Fibroblast of lung (primary cell): Measurements from ENCODE around the gene NTMT1. TPM values are rescaled to one million over a fixed set of nuclear protein-coding genes. Genes with fewer than 3 reads are reported as not detected.

Experiments used
- DNase-seq, 2 donors: peaks; one replicate each; pipeline versions ENCODE4 v3.0.0 to v3.0.0-alpha.2; 2010; ENCODE audit warnings: low read depth in 2 of 2
- H2AFZ ChIP-seq: 2 replicates; pipeline ENCODE4 v1.5.1; 2012; ENCODE audit warnings: low read length, control low read depth, inconsistent platforms
- H3K27ac ChIP-seq: 2 replicates; pipeline ENCODE4 v1.5.1; 2011; ENCODE audit warnings: low read length, control low read depth; ENCODE audit not compliant: insufficient read depth
- H3K27me3 ChIP-seq: 2 replicates; pipeline ENCODE4 v1.5.1; 2011; ENCODE audit warnings: mild to moderate bottlenecking, low read length; ENCODE audit not compliant: control insufficient read depth, insufficient read depth
- H3K36me3 ChIP-seq: 2 replicates; pipeline ENCODE4 v1.5.1; 2011; ENCODE audit warnings: low read length; ENCODE audit not compliant: control insufficient read depth, insufficient read depth
- H3K4me1 ChIP-seq: 2 replicates; pipeline ENCODE4 v1.5.1; 2011; ENCODE audit warnings: low read length; ENCODE audit not compliant: control insufficient read depth, insufficient read depth; ENCODE audit errors: extremely low read depth
- H3K4me2 ChIP-seq: 2 replicates; pipeline ENCODE4 v1.5.1; 2011; ENCODE audit warnings: low read length, control low read depth; ENCODE audit not compliant: insufficient read depth; ENCODE audit errors: extremely low read depth
- H3K4me3 ChIP-seq, 4 experiments: fragments of 200-600 bp in 1 of 4; sonication (generic) in 1 of 4; replicated peaks in 1 of 4; 2 replicates each; pipeline ENCODE4 v1.5.1; 2011 to 2016; ENCODE audit warnings: low read length in 4 of 4, low read depth in 3 of 4, mild to moderate bottlenecking in 3 of 4, control low read depth in 2 of 4, inconsistent platforms in 1 of 4, mixed read lengths in 1 of 4; ENCODE audit not compliant: insufficient read depth in 1 of 4; ENCODE audit errors: control extremely low read depth in 1 of 4
- H3K79me2 ChIP-seq: 2 replicates; pipeline ENCODE4 v1.5.1; 2012; ENCODE audit warnings: mild to moderate bottlenecking, low read length, inconsistent platforms; ENCODE audit not compliant: control insufficient read depth, insufficient read depth
- H3K9ac ChIP-seq: 2 replicates; pipeline ENCODE4 v1.5.1; 2011; ENCODE audit warnings: mild to moderate bottlenecking, low read length, control low read depth; ENCODE audit not compliant: insufficient read depth
- H3K9me3 ChIP-seq: 2 replicates; pipeline ENCODE4 v1.5.1; 2012; ENCODE audit warnings: low read depth, low read length; ENCODE audit not compliant: control insufficient read depth, insufficient read depth
- H4K20me1 ChIP-seq: 2 replicates; pipeline ENCODE4 v1.5.1; 2011; ENCODE audit warnings: low read length; ENCODE audit not compliant: control insufficient read depth, insufficient read depth; ENCODE audit errors: extremely low read depth
- CTCF ChIP-seq, 2 donors: IDR thresholded peaks in 1 of 2; conservative IDR thresholded peaks in 1 of 2; 1 replicate in 1 of 2; 2 replicates in 1 of 2; pipeline ENCODE4 v1.5.1; 2011 to 2012; ENCODE audit warnings: low read length in 2 of 2, control low read depth in 1 of 2, inconsistent platforms in 1 of 2, low read depth in 1 of 2, mild to moderate bottlenecking in 1 of 2
- EZH2 ChIP-seq: IDR thresholded peaks from 2 replicates; pipeline ENCODE4 v1.5.1; 2012; ENCODE audit warnings: low read length, control low read depth, mild to moderate bottlenecking; ENCODE audit errors: missing control alignments
- polyA plus RNA-seq, 2 donors: library from polyadenylated mRNA; depleted of rRNA in 1 of 2; stranded (reverse) in 1 of 2; unstranded in 1 of 2; fragments of >200 nt; gene quantifications; 2 replicates each; pipeline ENCODE4 v1.2.1, GENCODE V29; 2011 to 2012; ENCODE audit warnings: missing spikeins in 1 of 2
- total RNA-seq: library from RNA; depleted of rRNA; stranded (reverse); fragments of >200 nt; gene quantifications from 2 replicates; pipeline ENCODE4 v1.2.1, GENCODE V29; 2014

NTMT1 gene
- total and polyA plus RNA-seq, 2 donors (not counting 1 experiment from before 2014, with no cell fraction given): 34.2 to 51.9 TPM

GRCh38 chr9:129624947-129625346 is 1.0 kb upstream of the NTMT1 start:
- peaks cover 39% of the 10 kb centered on the region for H3K79me2 ChIP-seq
- no peak overlapping the region for H3K9ac ChIP-seq
- TF ChIP-seq EZH2 (no peak), CTCF (conservative IDR thresholded peaks at IDR 0.05 in 1 of 2, IDR thresholded peaks at IDR 0.05 in 1 of 2; ENCODE audit: low read depth in 1 of 2, low read length in 2 of 2) (no peak)
- no peak overlapping the region for H3K4me2 ChIP-seq
- no peaks in the 10 kb centered on the region for H3K36me3 ChIP-seq
- no peak for DNase-seq
- H3K27me3 ChIP-seq: no peaks in the 10 kb centered on the region
- no peak overlapping the region for H3K27ac ChIP-seq
- no peak overlapping the region for H2AFZ ChIP-seq
- H3K4me1 ChIP-seq: peaks cover 19% of the 10 kb centered on the region
- no peak overlapping the region for H3K4me3 ChIP-seq
- no peaks in the 10 kb centered on the region for H3K9me3 ChIP-seq
- no peaks in the 10 kb centered on the region for H4K20me1 ChIP-seq

GRCh38 chr9:129626625-129627284 is 792 bp downstream of the NTMT1 start:
- Histone ChIP-seq H4K20me1 (no peaks in the 10 kb centered on the region), H3K4me3 (peak overlapping the region; percentile 87 to 95 (median 92)), H3K9ac (peak overlapping the region; percentile 95), H3K79me2 (peaks cover 57% of the 10 kb centered on the region), H3K27me3 (no peaks in the 10 kb centered on the region), H3K27ac (peak overlapping the region; percentile 96), H3K9me3 (no peaks in the 10 kb centered on the region), H3K4me1 (peaks cover 26% of the 10 kb centered on the region), H2AFZ (no peak overlapping the region), H3K4me2 (peak overlapping the region; percentile 99), H3K36me3 (peaks cover 5% of the 10 kb centered on the region)
- peak; percentile 33 to 91 for DNase-seq
- TF ChIP-seq CTCF (conservative IDR thresholded peaks at IDR 0.05 in 1 of 2, IDR thresholded peaks at IDR 0.05 in 1 of 2; ENCODE audit: low read depth in 1 of 2, low read length in 2 of 2) (no peak), EZH2 (no peak)

GRCh38 chr9:129627556-129628440 is 1.8 kb downstream of the NTMT1 start:
- peaks cover 35% of the 10 kb centered on the region for H3K4me1 ChIP-seq
- TF ChIP-seq CTCF (conservative IDR thresholded peaks at IDR 0.05 in 1 of 2, IDR thresholded peaks at IDR 0.05 in 1 of 2; ENCODE audit: low read depth in 1 of 2, low read length in 2 of 2): no peak
- TF ChIP-seq EZH2: no peak
- peak overlapping the region; percentile 99 for H3K4me2 ChIP-seq
- H3K9me3 ChIP-seq: no peaks in the 10 kb centered on the region
- peak overlapping the region; percentile 87 to 95 (median 92) for H3K4me3 ChIP-seq
- H3K9ac ChIP-seq: no peak overlapping the region
- no peaks in the 10 kb centered on the region for H4K20me1 ChIP-seq
- H3K27ac ChIP-seq: peak overlapping the region; percentile 96
- DNase-seq: peak; percentile 36 to 39
- no peaks in the 10 kb centered on the region for H3K27me3 ChIP-seq
- peaks cover 68% of the 10 kb centered on the region for H3K79me2 ChIP-seq
- peaks cover 8% of the 10 kb centered on the region for H3K36me3 ChIP-seq
- no peak overlapping the region for H2AFZ ChIP-seq
